LNCaP clone FGC (cell line): Measurements from ENCODE around the gene BNC2.

Experiments
- DNase-seq: peaks from one replicate; pipeline ENCODE4 v3.0.0-alpha.2; 2011; ENCODE audit warnings: low read depth
- H3K4me3 ChIP-seq: 2 replicates; pipeline ENCODE4 v1.5.1; 2011; ENCODE audit warnings: mild to moderate bottlenecking, low read depth, low read length, control low read depth
- CTCF ChIP-seq: IDR thresholded peaks from 2 replicates; pipeline ENCODE4 v1.5.1; 2012; ENCODE audit warnings: mild to moderate bottlenecking; ENCODE audit not compliant: control insufficient read depth, insufficient read depth; ENCODE audit errors: extremely low read depth

BNC2 gene

GRCh38 chr9:16639644-16640043 lies 230.8 kb downstream of the BNC2 start:
- no peak for DNase-seq
- no peak for TF ChIP-seq CTCF
- H3K4me3 ChIP-seq = no peak overlapping the region

GRCh38 chr9:16637911-16638310 lies 232.6 kb downstream of the BNC2 start:
- no peak overlapping the region for H3K4me3 ChIP-seq
- DNase-seq = no peak
- no peak for TF ChIP-seq CTCF

- DNase-seq = no peak
- H3K4me3 ChIP-seq = no peak overlapping the region
- no peak for TF ChIP-seq CTCF
Observed at GRCh38 chr9:16637218-16637617, 233.3 kb downstream of the BNC2 start.

GRCh38 chr9:16633794-16634193 lies 236.7 kb downstream of the BNC2 start:
- no peak for DNase-seq
- no peak overlapping the region for H3K4me3 ChIP-seq
- no peak for TF ChIP-seq CTCF

- H3K4me3 ChIP-seq = no peak overlapping the region
- no peak for DNase-seq
- TF ChIP-seq CTCF = no peak
Observed at GRCh38 chr9:16628413-16628812, 242.1 kb downstream of the BNC2 start.

- DNase-seq = no peak
Observed at GRCh38 chr9:16627967-16628366, 242.5 kb downstream of the BNC2 start.

More at GRCh38 chr9:16627967-16628366, 242.5 kb downstream of the BNC2 start:
- no peak overlapping the region for H3K4me3 ChIP-seq
- TF ChIP-seq CTCF = no peak
